Stomach (tissue), 4 donors: ENCODE results near the gene STYXL1.

Experiments
- EP300 ChIP-seq: sonication (generic); formaldehyde crosslinking; IDR thresholded peaks from one replicate; pipeline ENCODE4 v1.6.1; 2017; ENCODE audit warnings: antibody characterized with exemption
- POLR2AphosphoS5 ChIP-seq, 3 donors: sonication (generic); formaldehyde crosslinking; IDR thresholded peaks; one replicate each; pipeline ENCODE4 v1.6.1; 2016; ENCODE audit warnings: antibody characterized with exemption in 3 of 3

DNA sequence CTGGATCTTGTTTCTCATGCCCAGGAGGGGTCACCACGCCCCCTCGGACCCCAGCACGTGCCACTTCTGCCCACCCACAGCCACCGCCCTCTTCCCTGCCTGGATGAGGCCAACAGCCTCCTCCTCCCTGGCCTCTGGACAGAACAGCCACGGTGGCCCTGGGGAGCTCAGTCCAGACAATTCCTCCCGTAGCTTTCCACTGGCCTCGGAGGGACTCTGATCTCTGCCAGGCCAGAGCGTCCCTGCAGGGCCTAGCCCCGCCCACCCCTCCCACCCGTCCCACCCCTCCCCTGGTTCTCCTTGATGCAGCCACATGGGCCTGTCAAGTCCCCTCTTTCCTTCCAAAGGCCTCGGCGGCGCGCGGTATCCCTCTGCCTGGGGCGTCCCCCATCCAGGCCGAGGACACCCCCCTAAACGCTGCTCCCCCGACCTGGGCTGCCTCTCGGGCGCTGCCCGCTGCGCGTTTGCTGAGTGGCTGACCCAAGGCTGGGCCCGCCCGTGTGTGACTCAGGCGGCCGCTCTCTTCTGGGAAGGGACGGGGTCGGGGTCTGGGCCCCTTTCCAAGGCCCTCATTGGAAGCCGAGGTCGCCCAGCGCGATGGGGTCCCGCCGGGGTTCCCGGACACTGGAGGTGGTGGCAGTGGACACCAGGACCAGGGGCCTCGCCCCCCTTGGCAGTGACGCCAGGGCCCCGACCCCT, 54.0 kb downstream of the STYXL1 start:
- TF ChIP-seq POLR2AphosphoS5 (IDR thresholded peaks at IDR 0.05) (no peak), EP300 (no peak)
